ENCODE measurements around the gene CHST12.

CHST12 gene

DNA sequence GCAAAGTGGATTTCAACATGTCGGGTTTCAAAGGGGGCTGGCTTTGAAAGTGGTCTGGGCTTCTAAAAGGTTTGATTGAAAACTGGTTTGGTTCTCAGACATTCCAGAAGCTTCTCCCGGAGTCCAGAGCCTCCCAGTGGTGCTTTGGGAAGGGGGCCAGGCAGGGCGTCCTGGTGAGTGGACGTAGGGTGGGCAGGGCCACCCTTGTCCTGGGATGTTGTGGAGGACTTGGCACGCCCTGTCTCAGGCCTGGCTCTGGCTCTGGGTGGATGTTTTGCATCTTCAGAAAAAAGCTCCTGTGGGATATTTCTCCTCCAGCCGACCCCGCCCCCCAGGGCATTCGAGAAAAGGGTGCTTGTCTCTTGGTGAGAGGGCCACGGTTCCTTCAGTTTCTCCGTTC is 41.6 kb downstream of the CHST12 start:
- TF ChIP-seq, protein P1, sequence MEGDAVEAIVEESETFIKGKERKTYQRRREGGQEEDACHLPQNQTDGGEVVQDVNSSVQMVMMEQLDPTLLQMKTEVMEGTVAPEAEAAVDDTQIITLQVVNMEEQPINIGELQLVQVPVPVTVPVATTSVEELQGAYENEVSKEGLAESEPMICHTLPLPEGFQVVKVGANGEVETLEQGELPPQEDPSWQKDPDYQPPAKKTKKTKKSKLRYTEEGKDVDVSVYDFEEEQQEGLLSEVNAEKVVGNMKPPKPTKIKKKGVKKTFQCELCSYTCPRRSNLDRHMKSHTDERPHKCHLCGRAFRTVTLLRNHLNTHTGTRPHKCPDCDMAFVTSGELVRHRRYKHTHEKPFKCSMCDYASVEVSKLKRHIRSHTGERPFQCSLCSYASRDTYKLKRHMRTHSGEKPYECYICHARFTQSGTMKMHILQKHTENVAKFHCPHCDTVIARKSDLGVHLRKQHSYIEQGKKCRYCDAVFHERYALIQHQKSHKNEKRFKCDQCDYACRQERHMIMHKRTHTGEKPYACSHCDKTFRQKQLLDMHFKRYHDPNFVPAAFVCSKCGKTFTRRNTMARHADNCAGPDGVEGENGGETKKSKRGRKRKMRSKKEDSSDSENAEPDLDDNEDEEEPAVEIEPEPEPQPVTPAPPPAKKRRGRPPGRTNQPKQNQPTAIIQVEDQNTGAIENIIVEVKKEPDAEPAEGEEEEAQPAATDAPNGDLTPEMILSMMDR (IDR thresholded peaks at IDR 0.05; ENCODE audit: low read depth, low read length, poor library complexity, severe bottlenecking) = no peak
- TF ChIP-seq EZH2phosphoT487 (IDR thresholded peaks at IDR 0.05; ENCODE audit: borderline replicate concordance, low read length) = no peak
- H3K36me3 ChIP-seq (ENCODE audit: control insufficient read depth, low read length) = no peaks in the 10 kb centered on the region
- no peak overlapping the region for H3K27ac ChIP-seq (ENCODE audit: low read depth, low read length)
- H3K27me3 ChIP-seq (ENCODE audit: control insufficient read depth, low read length) = 0 out of 2 replicates have a peak, but pooled peaks cover 3% of the 10 kb centered on the region
- H3K9me3 ChIP-seq (ENCODE audit: control insufficient read depth, insufficient read depth, low read length) = no peaks in the 10 kb centered on the region
- H3K4me2 ChIP-seq (ENCODE audit: low read length) = no peak overlapping the region
- H3K79me2 ChIP-seq (ENCODE audit: control insufficient read depth, low read length) = no peaks in the 10 kb centered on the region
- no peaks in the 10 kb centered on the region for H4K20me1 ChIP-seq (ENCODE audit: control insufficient read depth, insufficient read depth, low read depth, low read length)
- no peaks in the 10 kb centered on the region for H3K4me1 ChIP-seq (ENCODE audit: control insufficient read depth, low read length)
- no peaks in the 10 kb centered on the region for H3F3A ChIP-seq (ENCODE audit: control insufficient read depth, insufficient read depth)
- H3K4me3 ChIP-seq (ENCODE audit: low read length) = no peak overlapping the region
- no peaks in the 10 kb centered on the region for H3K9me2 ChIP-seq (replicated peaks; ENCODE audit: control insufficient read depth, low read length)

DNA sequence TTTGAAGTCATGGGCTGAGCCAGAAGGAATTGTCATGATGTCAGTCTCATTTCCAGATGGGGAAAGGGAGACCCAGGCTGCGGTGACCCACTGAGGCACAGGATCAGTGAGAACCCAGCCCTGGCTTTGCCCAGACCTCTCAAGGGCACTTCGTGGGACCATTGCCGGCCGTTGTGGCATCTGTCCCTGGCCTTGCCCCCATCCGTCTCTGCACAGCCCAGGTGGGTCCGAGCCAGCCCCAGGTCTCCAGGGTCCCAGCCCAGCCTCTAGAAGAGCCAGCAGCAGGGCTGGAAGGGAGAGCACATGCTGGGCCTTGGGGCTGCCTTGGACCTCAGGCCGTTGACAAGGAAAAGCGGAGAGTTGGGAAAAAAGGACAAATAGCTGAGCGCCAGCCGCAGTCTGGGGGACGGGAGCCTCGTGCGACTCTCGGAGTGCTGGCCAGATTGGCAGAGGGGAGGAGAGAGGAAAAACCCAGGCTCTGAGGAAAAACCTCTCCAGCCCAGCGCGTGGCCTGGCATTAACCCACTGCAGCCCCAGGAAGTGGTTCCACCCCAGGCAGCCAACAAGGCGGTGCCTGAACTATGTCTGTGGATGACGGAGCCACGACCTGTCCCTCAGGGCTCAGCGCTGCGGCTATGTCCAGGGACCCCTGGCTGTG is 42.6 kb downstream of the CHST12 start:
- Histone ChIP-seq H4K20me1 (ENCODE audit: control insufficient read depth, insufficient read depth, low read depth, low read length) (no peaks in the 10 kb centered on the region), H3K4me2 (ENCODE audit: low read length) (no peak overlapping the region), H3K4me1 (ENCODE audit: control insufficient read depth, low read length) (no peaks in the 10 kb centered on the region), H3K4me3 (ENCODE audit: low read length) (no peak overlapping the region), H3F3A (ENCODE audit: control insufficient read depth, insufficient read depth) (no peaks in the 10 kb centered on the region), H3K36me3 (ENCODE audit: control insufficient read depth, low read length) (no peaks in the 10 kb centered on the region), H3K27ac (ENCODE audit: low read depth, low read length) (no peak overlapping the region), H3K9me3 (ENCODE audit: control insufficient read depth, insufficient read depth, low read length) (no peaks in the 10 kb centered on the region), H3K27me3 (ENCODE audit: control insufficient read depth, low read length) (0 out of 2 replicates have a peak, but pooled peaks cover 3% of the 10 kb centered on the region), H3K79me2 (ENCODE audit: control insufficient read depth, low read length) (no peaks in the 10 kb centered on the region), H3K9me2 (replicated peaks; ENCODE audit: control insufficient read depth, low read length) (no peaks in the 10 kb centered on the region)
- no peak for TF ChIP-seq EZH2phosphoT487 (IDR thresholded peaks at IDR 0.05; ENCODE audit: borderline replicate concordance, low read length)
- TF ChIP-seq, protein P1 (IDR thresholded peaks at IDR 0.05; ENCODE audit: low read depth, low read length, poor library complexity, severe bottlenecking) = no peak

DNA sequence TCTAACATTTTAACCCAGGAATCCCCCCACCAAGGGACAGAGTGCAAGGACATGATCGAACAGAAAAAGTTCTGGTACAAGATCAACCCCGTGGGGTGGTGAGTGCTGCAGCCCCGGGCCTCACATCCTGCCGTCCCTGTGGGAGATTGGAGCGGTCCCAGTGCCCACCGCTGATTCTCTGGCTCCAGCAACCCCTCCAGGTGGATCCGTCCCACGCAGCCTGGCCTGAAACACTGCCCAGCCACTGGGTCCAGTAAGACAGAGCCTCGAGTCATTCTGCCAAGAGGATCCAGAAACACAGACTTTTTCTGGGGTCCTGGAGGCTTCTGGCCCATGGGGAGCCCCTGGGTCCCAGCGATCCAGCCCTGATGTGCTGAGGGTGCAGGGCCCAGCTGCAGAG is 43.3 kb downstream of the CHST12 start:
- Histone ChIP-seq H3K9me3 (ENCODE audit: control insufficient read depth, insufficient read depth, low read length) (no peaks in the 10 kb centered on the region), H3K36me3 (ENCODE audit: control insufficient read depth, low read length) (no peaks in the 10 kb centered on the region), H4K20me1 (ENCODE audit: control insufficient read depth, insufficient read depth, low read depth, low read length) (no peaks in the 10 kb centered on the region), H3K27ac (ENCODE audit: low read depth, low read length) (no peak overlapping the region), H3K4me2 (ENCODE audit: low read length) (no peak overlapping the region), H3K27me3 (ENCODE audit: control insufficient read depth, low read length) (peaks cover 5% of the 10 kb centered on the region; the same call in 1 of the 2 replicates), H3K4me1 (ENCODE audit: control insufficient read depth, low read length) (peaks cover 4% of the 10 kb centered on the region), H3F3A (ENCODE audit: control insufficient read depth, insufficient read depth) (no peaks in the 10 kb centered on the region), H3K9me2 (replicated peaks; ENCODE audit: control insufficient read depth, low read length) (no peaks in the 10 kb centered on the region), H3K4me3 (ENCODE audit: low read length) (no peak overlapping the region), H3K79me2 (ENCODE audit: control insufficient read depth, low read length) (no peaks in the 10 kb centered on the region)
- TF ChIP-seq, protein P1 (IDR thresholded peaks at IDR 0.05; ENCODE audit: low read depth, low read length, poor library complexity, severe bottlenecking) = no peak
- no peak for TF ChIP-seq EZH2phosphoT487 (IDR thresholded peaks at IDR 0.05; ENCODE audit: borderline replicate concordance, low read length)
